Thyroid gland (tissue), 4 donors: Measurements from ENCODE around the gene COL4A1. TPM values are rescaled to one million over a fixed set of nuclear protein-coding genes. Genes with fewer than 3 reads are reported as not detected.

Experiments used
- DNase-seq, 2 donors: peaks; one replicate each; pipeline ENCODE4 v3.0.0-alpha.2; 2019
- H3K27ac ChIP-seq, 3 donors: fragments of 200-600 bp; sonication (generic); 1 replicate in 2 of 3; 2 replicates in 1 of 3; pipeline ENCODE4 v1.5.1; 2016 to 2019; ENCODE audit warnings: mild to moderate bottlenecking in 1 of 3, moderate library complexity in 1 of 3
- H3K27me3 ChIP-seq: fragments of 200-600 bp; sonication (generic); one replicate; pipeline ENCODE4 v1.5.1; 2019
- H3K36me3 ChIP-seq, 2 donors: fragments of 200-600 bp; sonication (generic); one replicate each; pipeline ENCODE4 v1.5.1; 2016 to 2019
- H3K4me1 ChIP-seq, 2 donors: fragments of 200-600 bp; sonication (generic); one replicate each; pipeline ENCODE4 v1.5.1; 2017 to 2019
- H3K4me3 ChIP-seq, 3 donors: fragments of 200-600 bp; sonication (generic); replicated peaks in 1 of 3; 1 replicate in 2 of 3; 2 replicates in 1 of 3; pipeline ENCODE4 v1.5.1; 2016; ENCODE audit warnings: mild to moderate bottlenecking in 1 of 3
- H3K9me3 ChIP-seq: fragments of 200-600 bp; sonication (generic); one replicate; pipeline ENCODE4 v1.5.1; 2017
- POLR2A ChIP-seq, 2 donors: fragments of 450-650 bp; IDR thresholded peaks; one replicate each; pipeline ENCODE4 v1.6.1; 2017; ENCODE audit warnings: antibody characterized with exemption in 2 of 2, mild to moderate bottlenecking in 2 of 2, moderate library complexity in 1 of 2
- WGBS, 2 donors: methylation state at CpG; one replicate each; pipeline ENCODE4 v1.1.5; 2017; 5-methylcytosine and 5-hydroxymethylcytosine counted together
- intact Hi-C: fragments of 100-400 bp; cut with DNase I; formaldehyde crosslinking; loops from one replicate; pipeline ENCODE4 v1.15.1; 2023
- total RNA-seq, 4 donors: library from RNA; depleted of rRNA; stranded (reverse); fragments of >200 nt; gene quantifications; one replicate each; pipeline ENCODE4 v1.2.3, GENCODE V29; 2016
- TF ChIP-seq, protein P1 (sequence below), 6 experiments: fragments of 200-600 bp in 3 of 6; fragments of 450-650 bp in 3 of 6; sonication (generic) in 3 of 6; IDR thresholded peaks; one replicate each; pipeline ENCODE4 v1.5.1; 2016 to 2019; ENCODE audit warnings: antibody characterized with exemption in 6 of 6, mild to moderate bottlenecking in 2 of 6, inconsistent platforms in 1 of 6, moderate library complexity in 1 of 6

COL4A1 gene
- total RNA-seq, 4 donors from 2014 or later = 71.3 to 161 (median 112) TPM

DNA sequence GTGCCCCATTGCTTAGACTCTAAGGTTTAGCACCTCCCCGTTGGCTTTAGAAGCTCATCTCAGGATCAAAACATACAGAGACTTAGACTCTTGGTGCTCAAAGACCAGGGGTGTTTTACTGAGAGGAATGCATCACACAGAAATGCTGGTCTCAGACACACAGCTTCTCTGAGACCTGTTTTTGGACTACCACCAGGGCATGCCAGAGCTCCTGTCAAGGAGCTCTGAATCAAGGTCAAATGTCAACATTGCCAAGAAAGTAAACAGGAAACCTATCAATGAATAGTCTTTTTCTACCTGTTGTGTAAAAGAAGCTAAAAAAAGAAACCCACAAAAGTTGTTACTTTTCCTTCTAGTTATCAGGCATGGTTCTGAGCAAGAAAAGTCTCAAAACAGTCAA lies 149.2 kb downstream of the COL4A1 start:
- H3K4me3 ChIP-seq = no peak overlapping the region
- no peaks in the 10 kb centered on the region for H3K27me3 ChIP-seq
- H3K27ac ChIP-seq = no peak overlapping the region
- H3K9me3 ChIP-seq = no peaks in the 10 kb centered on the region
- intact Hi-C loops = no loop called here
- DNase-seq = no peak
- 55 to 78% methylated on average over 1 of the region's 1 CpG for WGBS, 2 donors
- TF ChIP-seq, protein P1, sequence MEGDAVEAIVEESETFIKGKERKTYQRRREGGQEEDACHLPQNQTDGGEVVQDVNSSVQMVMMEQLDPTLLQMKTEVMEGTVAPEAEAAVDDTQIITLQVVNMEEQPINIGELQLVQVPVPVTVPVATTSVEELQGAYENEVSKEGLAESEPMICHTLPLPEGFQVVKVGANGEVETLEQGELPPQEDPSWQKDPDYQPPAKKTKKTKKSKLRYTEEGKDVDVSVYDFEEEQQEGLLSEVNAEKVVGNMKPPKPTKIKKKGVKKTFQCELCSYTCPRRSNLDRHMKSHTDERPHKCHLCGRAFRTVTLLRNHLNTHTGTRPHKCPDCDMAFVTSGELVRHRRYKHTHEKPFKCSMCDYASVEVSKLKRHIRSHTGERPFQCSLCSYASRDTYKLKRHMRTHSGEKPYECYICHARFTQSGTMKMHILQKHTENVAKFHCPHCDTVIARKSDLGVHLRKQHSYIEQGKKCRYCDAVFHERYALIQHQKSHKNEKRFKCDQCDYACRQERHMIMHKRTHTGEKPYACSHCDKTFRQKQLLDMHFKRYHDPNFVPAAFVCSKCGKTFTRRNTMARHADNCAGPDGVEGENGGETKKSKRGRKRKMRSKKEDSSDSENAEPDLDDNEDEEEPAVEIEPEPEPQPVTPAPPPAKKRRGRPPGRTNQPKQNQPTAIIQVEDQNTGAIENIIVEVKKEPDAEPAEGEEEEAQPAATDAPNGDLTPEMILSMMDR (IDR thresholded peaks at IDR 0.05) = no peak
- TF ChIP-seq POLR2A (IDR thresholded peaks at IDR 0.05) = no peak
- H3K4me1 ChIP-seq = peaks cover 6 to 7% of the 10 kb centered on the region in 2 donors
- H3K36me3 ChIP-seq = peaks cover 38 to 69% of the 10 kb centered on the region in 2 donors

DNA sequence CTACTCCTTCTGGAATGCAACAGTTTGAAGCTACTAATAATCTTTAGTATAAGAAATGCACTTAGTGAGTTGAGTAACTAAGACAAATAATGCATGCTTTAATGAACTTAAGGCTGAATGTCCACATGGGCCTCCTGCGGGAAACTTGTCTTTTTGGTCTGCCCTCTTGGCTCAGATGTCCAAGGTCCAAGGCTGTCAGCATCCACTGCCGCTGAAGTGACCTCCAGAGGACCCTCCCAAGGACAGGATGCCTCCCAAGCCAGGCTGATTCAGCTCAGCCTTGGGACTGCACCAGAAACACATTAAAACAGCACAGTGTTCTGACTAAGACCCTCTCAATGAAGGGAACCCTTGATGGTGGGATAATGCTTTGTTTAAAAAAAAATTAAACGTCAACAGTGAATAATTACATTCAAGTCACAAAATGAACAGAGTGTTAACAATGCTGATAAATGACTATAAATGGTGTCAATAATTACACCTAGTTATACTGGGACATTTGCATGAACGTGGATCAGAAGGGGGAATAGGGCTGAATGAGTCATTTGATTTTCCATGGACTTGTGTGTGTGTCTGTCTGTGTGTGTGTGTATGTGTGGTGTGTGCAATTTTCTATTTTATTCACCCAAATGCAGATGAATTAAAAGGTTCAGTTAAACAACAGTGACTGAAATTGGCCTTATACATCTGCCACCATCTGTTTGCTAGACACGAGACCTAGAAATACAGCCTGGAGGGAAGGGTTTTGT lies 150.5 kb downstream of the COL4A1 start:
- Histone ChIP-seq H3K9me3 (no peaks in the 10 kb centered on the region), H3K27ac (no peak overlapping the region), H3K4me1 (peaks cover 6 to 7% of the 10 kb centered on the region in 2 donors), H3K36me3 (peaks cover 35 to 69% of the 10 kb centered on the region in 2 donors), H3K4me3 (no peak overlapping the region), H3K27me3 (no peaks in the 10 kb centered on the region)
- WGBS, 2 donors = 86 to 87% methylated on average over 5 of the region's 5 CpGs
- TF ChIP-seq POLR2A (IDR thresholded peaks at IDR 0.05) = no peak
- TF ChIP-seq, protein P1 (IDR thresholded peaks at IDR 0.05) = no peak
- no peak for DNase-seq
- intact Hi-C loops = no loop called here

DNA sequence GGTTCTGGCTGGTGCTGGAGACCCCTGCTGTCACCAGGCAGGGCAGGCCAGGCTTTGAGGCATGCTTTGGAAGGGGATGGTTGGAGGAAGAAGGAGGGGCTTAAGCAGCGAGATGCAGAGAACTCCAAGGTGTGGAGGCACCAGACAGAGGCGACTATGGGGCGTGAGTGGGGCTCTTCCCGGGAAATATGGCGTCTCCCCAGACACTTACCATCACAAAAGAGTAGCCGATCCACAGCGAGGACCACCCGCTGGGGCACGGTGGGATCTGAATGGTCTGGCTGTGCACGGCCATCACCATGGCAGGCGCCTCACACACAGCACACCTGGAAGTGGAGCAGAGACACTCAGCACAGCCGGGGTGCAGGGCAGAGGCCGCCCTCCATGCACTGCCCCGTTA lies 151.9 kb downstream of the COL4A1 start:
- Histone ChIP-seq H3K36me3 (peaks cover 32 to 71% of the 10 kb centered on the region in 2 donors), H3K27me3 (no peaks in the 10 kb centered on the region), H3K4me3 (no peak overlapping the region), H3K4me1 (peaks cover 6 to 7% of the 10 kb centered on the region in 2 donors), H3K27ac (no peak overlapping the region), H3K9me3 (no peaks in the 10 kb centered on the region)
- intact Hi-C loops = no loop called here
- WGBS, 2 donors = 86 to 93% methylated on average over 11 to 14 of the region's 14 CpGs
- no peak for DNase-seq
- TF ChIP-seq POLR2A (IDR thresholded peaks at IDR 0.05) = no peak
- TF ChIP-seq, protein P1 (IDR thresholded peaks at IDR 0.05) = no peak

GRCh38 chr13:110154410-110154933 lies 152.5 kb downstream of the COL4A1 start:
- H3K36me3 ChIP-seq = peaks cover 34 to 70% of the 10 kb centered on the region in 2 donors
- no peak overlapping the region for H3K27ac ChIP-seq
- TF ChIP-seq, protein P1 (IDR thresholded peaks at IDR 0.05) = no peak
- TF ChIP-seq POLR2A (IDR thresholded peaks at IDR 0.05) = no peak
- H3K4me1 ChIP-seq = peaks cover 6 to 7% of the 10 kb centered on the region in 2 donors
- H3K9me3 ChIP-seq = no peaks in the 10 kb centered on the region
- intact Hi-C loops = no loop called here
- no peak overlapping the region for H3K4me3 ChIP-seq
- WGBS, 2 donors = 79 to 88% methylated on average over 7 of the region's 7 CpGs
- no peaks in the 10 kb centered on the region for H3K27me3 ChIP-seq
- no peak for DNase-seq

DNA sequence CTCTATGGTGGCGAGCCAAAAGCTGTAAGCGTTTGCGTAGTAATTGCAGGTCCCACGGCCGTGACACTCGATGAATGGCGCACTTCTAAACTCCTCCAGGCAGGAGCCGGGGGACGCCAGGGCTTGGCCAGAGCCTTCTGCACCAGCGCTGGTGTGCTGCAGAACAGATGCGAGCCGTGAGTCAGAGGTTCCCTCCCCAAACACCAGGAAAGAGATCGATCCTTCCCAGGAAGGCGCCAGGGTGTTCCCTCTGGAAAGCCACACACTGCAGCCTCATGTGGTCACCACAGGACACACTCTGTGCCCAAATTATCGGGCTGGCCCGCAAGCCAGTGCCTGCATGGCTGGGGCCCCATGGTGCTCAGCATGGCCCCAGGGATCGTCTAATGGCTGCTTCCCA lies 154.6 kb downstream of the COL4A1 start:
- intact Hi-C loops = no loop called here
- no peak overlapping the region for H3K4me3 ChIP-seq
- H3K36me3 ChIP-seq = peaks cover 33 to 74% of the 10 kb centered on the region in 2 donors
- TF ChIP-seq, protein P1 (IDR thresholded peaks at IDR 0.05) = no peak
- no peak for TF ChIP-seq POLR2A (IDR thresholded peaks at IDR 0.05)
- WGBS, 2 donors = 93 to 98% methylated on average over 13 to 17 of the region's 17 CpGs
- H3K27me3 ChIP-seq = no peaks in the 10 kb centered on the region
- DNase-seq = no peak
- no peak overlapping the region for H3K27ac ChIP-seq
- H3K9me3 ChIP-seq = no peaks in the 10 kb centered on the region
- H3K4me1 ChIP-seq = no peaks in the 10 kb centered on the region
